ENCODE results near the gene NACAD.

DNA sequence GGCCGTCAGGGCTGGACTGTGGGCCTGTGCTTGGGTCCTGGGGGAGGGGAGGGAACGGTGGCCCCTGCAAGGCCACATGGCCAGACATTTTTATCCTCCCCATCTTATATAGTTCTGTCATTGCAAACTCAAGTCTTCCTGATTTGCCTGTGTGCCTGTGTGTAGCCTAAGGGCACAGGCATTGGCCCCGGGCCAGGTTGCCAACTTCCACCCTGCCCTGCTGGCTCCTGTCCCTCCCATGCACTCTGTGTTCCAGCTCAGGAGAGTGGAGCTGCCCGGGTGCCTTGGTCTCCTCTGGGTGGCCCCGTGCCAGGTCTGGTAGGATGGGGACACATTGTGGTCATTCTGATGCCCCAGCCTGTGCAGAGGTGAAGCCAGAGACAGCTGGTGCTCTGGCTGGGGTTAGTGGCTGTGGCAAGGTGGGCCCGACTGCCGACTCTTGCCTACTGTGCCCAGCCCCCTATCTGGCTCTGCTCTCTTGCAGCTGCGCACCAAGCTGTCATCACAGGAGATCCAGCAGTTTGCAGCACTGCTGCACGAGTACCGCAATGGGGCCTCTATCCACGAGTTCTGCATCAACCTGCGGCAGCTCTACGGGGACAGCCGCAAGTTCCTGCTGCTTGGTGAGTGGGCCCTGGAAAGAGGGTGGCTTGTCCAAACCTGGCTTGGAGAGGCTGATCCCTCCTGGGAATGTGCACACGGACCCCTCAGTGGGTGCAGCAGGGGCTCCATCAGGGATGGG, 14.8 kb downstream of the NACAD start:
- TF ChIP-seq, protein P1, sequence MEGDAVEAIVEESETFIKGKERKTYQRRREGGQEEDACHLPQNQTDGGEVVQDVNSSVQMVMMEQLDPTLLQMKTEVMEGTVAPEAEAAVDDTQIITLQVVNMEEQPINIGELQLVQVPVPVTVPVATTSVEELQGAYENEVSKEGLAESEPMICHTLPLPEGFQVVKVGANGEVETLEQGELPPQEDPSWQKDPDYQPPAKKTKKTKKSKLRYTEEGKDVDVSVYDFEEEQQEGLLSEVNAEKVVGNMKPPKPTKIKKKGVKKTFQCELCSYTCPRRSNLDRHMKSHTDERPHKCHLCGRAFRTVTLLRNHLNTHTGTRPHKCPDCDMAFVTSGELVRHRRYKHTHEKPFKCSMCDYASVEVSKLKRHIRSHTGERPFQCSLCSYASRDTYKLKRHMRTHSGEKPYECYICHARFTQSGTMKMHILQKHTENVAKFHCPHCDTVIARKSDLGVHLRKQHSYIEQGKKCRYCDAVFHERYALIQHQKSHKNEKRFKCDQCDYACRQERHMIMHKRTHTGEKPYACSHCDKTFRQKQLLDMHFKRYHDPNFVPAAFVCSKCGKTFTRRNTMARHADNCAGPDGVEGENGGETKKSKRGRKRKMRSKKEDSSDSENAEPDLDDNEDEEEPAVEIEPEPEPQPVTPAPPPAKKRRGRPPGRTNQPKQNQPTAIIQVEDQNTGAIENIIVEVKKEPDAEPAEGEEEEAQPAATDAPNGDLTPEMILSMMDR (IDR thresholded peaks at IDR 0.05; ENCODE audit: low read depth, low read length) = no peak
- TF ChIP-seq, protein P2, sequence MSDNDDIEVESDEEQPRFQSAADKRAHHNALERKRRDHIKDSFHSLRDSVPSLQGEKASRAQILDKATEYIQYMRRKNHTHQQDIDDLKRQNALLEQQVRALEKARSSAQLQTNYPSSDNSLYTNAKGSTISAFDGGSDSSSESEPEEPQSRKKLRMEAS (IDR thresholded peaks at IDR 0.05; ENCODE audit: low read depth, low read length) = no peak

Data from NB4 (cell line).